Epithelial cell of esophagus (primary cell): Measurements from ENCODE around the gene RNF26.

Source experiments
- DNase-seq: peaks from one replicate; pipeline ENCODE4 v3.0.0; 2010; ENCODE audit warnings: low read depth
- H3K4me3 ChIP-seq: 2 replicates; pipeline ENCODE4 v1.5.1; 2011; ENCODE audit warnings: mild to moderate bottlenecking, low read length, control low read depth
- TF ChIP-seq, protein P1 (sequence below): IDR thresholded peaks from 2 replicates; pipeline ENCODE4 v1.5.1; 2011; ENCODE audit warnings: low read depth, mild to moderate bottlenecking, low read length, control low read depth, inconsistent platforms; ENCODE audit not compliant: insufficient read depth; ENCODE audit errors: missing control alignments

Gene RNF26

GRCh38 chr11:119319136-119319699 is 15.1 kb upstream of the RNF26 start:
- DNase-seq: no peak
- TF ChIP-seq, protein P1, sequence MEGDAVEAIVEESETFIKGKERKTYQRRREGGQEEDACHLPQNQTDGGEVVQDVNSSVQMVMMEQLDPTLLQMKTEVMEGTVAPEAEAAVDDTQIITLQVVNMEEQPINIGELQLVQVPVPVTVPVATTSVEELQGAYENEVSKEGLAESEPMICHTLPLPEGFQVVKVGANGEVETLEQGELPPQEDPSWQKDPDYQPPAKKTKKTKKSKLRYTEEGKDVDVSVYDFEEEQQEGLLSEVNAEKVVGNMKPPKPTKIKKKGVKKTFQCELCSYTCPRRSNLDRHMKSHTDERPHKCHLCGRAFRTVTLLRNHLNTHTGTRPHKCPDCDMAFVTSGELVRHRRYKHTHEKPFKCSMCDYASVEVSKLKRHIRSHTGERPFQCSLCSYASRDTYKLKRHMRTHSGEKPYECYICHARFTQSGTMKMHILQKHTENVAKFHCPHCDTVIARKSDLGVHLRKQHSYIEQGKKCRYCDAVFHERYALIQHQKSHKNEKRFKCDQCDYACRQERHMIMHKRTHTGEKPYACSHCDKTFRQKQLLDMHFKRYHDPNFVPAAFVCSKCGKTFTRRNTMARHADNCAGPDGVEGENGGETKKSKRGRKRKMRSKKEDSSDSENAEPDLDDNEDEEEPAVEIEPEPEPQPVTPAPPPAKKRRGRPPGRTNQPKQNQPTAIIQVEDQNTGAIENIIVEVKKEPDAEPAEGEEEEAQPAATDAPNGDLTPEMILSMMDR: no peak
- H3K4me3 ChIP-seq: no peak overlapping the region

- H3K4me3 ChIP-seq: no peak overlapping the region
- TF ChIP-seq, protein P1: no peak
- no peak for DNase-seq
Measured at GRCh38 chr11:119319700-119320239, 14.6 kb upstream of the RNF26 start.

DNA sequence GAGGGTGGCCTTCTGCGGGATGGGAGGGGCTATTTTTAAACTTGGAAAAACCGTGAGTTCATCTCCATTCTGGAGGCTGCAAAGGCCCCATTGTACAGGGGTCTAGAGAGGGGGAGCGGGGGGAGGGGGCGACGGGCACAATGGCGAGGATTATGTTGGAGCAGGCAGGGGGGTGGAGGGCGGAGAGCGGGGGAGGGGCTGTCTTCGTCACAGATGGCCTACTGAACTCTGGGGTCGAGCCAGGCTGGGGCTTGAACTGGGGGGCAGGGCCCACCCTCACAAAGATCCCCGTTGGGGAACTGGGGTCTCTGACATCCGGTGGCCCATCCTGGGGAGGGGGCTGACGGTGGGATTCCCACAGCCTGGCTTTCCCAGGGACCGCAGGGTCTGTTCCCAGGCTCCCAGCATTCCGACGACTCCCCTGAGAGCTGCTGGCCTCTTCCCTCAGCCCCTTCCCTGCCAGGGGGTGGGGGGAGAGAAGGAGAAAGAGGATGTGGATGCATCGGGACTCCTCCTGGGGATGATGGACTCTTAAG is 14.0 kb upstream of the RNF26 start:
- peak overlapping the region; percentile 47 for H3K4me3 ChIP-seq
- TF ChIP-seq, protein P1: no peak
- DNase-seq: no peak

GRCh38 chr11:119320776-119321524 is 13.4 kb upstream of the RNF26 start:
- peak; percentile 47 for DNase-seq
- peak overlapping the region; percentile 47 for H3K4me3 ChIP-seq
- TF ChIP-seq, protein P1: no peak

DNA sequence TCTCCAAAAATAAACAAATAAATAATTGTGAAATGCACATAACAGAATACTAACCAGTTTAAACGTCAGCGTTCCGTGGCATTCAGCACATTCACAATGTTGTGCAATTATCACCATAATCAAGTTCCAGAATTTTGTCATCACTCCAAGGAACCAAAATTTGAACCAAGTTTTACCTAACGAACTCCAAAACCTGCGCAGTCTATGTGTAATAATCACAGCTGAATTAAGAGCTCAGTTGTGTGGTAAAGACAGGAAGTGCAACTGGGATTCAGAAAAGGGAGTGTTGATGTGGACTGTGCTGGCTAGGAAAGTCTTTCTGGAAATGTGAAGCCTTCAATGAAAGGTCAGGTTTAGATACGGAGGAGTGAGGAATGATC is 12.0 kb upstream of the RNF26 start:
- no peak overlapping the region for H3K4me3 ChIP-seq
- DNase-seq: no peak
- TF ChIP-seq, protein P1: peak; percentile 6

DNA sequence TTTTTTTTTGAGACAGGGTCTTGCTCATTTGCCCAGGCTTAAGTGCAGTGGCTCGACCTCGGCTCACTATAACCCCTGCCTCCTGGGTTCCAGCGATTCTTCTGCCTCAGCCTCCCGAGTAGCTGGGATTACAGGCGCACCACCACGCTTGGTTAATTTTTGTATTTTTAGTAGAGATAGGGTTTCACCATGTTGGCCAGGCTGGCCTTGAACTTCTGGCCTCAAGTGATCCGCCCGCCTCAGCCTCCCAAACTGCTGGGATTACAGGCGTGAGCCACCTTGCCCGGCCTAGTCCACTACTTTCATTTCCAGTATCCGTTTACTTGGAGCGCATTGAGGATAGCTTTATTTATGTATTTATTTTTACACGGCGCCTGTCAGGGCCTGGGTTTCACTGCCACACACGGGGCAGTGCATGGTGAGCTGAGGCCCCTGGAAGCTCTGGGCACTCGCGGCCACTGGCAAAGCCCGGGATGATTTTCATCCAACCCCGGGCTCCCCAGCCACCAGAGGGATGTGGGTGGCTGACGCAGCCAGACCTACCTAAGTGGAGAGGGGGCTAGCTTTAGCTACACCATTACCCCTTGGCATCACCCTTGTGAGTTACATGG is 11.3 kb upstream of the RNF26 start:
- H3K4me3 ChIP-seq: no peak overlapping the region
- TF ChIP-seq, protein P1: no peak
- DNase-seq: no peak
